Stimulated activated naive CD4-positive, alpha-beta T cell treated with Interleukin-2 at 50 U/mL for 16 hours (primary cell): ENCODE results near the gene BIRC3.
A peak's percentile ranks its signal among the peaks of the same experiment; 100 is the strongest.

Experiments
- DNase-seq: peaks from one replicate; lab custom pipeline; 2025; lab: John Stamatoyannopoulos, UW

BIRC3 gene

GRCh38 chr11:102317099-102317767, at the start of gene BIRC3:
BIRC3 (plus strand) TSS chr11:102317484; CDS start chr11:102324510, 7,026 bp downstream.
- DNase-seq, result peak; percentile 93

DNA sequence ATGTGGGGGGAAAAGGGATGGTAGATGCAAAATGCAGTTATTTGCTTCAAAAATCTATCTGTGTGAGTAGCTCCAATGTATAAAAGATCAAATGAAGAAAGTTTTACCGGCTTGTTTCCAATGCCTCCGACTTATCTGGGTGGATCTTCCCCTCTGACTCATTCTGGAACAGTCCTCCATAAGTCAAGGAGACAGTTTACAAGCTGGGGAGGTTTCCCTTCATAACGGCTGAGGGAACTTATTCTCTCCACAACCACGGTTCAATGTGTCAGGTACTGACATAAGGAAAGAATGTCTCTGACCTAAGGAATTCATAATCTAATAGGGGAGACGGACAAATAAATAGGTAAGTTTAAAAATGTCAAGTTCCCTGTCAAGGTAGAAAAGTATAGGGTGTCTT, 49.7 kb upstream of the BIRC3 start:
- no peak for DNase-seq

DNA sequence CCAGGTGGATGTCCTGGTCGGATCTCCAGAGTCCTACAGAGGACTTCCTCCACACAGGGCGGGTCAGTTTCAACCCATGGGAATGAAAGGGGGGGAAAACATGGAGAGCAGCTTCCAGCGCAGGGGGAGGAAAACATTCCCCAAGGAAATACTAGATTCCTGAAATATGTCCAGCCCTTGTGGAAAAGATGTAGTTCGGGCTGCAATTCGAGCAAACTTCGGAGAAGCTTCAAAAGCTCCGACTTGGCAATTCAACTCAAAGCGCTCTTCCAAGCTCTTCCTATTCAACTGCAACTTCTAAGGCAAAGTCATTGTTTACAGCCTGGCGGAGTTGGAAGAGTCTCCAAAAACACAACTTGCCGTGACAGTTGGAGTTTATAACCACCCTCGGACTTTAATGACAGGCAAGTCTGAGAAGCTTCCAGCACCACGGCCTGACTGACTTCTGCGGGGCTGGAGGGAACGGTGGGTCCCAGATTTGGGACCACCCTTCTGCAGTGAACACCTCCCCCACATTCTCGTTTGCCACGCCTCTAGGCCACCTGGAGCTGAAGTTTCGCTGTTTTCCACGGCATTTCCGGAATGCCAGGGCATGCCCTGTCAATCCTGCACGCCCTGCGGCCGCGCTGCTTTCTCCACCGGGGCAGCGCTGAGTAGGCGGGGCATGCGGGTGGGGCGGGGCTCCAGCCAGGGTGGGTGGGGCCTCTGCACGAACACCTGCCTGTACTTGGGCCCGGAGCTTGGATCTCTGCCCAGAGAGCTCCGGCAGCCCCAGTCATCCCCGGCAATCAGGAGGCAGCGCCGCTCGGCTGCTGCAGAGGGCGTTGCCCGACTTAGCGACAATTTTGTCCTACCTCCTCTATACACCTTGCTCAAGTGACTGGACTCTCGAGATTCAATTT, 49.0 kb upstream of the BIRC3 start:
- DNase-seq, result peak; percentile 77

- no peak for DNase-seq
These were observed 48.3 kb upstream of the BIRC3 start for GRCh38 chr11:102268985-102269470.

GRCh38 chr11:102269927-102270326, 47.4 kb upstream of the BIRC3 start:
- no peak for DNase-seq

GRCh38 chr11:102272047-102272824, 45.0 kb upstream of the BIRC3 start:
- DNase-seq, result no peak

DNA sequence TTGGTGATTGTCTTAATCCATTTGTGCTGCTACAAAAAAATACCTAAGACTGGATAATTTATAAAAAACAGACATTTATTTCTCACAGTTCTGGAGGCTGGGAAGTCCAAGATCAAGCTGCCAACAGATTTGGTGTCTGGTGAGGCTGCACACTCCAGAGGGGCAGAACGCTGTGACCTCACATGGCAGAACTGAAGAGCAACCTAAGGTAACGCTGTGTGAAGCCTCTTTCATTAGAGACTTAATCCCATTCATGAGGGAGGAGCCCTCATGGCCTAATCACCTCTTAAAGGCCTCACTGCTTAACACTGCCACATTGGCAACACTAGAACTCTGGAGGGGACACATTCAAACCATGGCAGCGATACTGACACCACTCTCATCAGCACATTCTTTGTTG, 42.7 kb upstream of the BIRC3 start:
- no peak for DNase-seq

GRCh38 chr11:102276362-102276761, 40.9 kb upstream of the BIRC3 start:
- DNase-seq, result no peak

- DNase-seq, result no peak
These were observed 40.5 kb upstream of the BIRC3 start for GRCh38 chr11:102276783-102277182.

DNA sequence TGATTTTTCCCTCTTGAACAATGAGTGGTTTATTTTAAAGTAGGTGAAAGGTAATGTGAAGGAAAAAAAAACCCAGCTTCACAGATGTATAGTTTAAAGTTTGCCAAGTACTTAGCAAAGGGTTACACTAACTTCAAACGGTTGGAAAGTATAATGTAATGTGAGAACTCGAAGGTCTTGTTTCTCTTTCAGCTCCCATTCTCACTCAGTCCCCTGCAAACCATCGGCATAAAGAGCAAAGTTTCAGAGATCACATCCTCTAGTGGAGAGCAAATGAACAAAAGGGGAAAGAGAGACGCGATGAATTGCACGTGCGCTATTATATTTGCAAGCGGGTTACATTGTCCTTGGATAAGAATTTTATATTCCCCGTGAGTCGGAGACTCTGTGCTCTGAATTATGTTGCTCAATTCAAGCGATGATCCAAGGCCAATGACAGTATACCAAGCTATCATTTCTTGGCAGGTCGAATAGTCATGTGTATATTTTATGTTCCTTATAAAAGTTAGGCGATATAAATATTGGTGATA, 37.6 kb upstream of the BIRC3 start:
- DNase-seq, result no peak

- no peak for DNase-seq
These were observed 36.9 kb upstream of the BIRC3 start for GRCh38 chr11:102280245-102280833.

- no peak for DNase-seq
These were observed 34.2 kb upstream of the BIRC3 start for GRCh38 chr11:102283116-102283485.

DNA sequence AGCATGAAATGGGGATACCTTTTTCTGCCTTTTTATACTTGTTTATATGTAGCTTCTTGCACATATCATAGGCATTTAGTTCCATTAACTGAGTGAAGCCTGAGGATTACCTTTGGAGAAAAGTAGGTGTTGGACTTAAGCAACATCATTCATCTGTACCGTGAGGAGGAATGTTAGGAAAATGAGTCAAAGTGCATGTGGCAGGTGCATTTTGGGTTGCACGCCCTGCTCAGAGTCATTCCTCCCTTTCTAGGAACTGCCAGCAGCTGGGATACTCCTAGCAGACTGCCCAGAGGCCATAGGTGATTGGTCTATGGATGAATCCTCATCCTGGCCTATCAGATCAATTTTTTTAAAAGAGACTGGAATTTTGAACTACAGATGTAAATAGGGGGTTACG, 33.3 kb upstream of the BIRC3 start:
- no peak for DNase-seq

DNA sequence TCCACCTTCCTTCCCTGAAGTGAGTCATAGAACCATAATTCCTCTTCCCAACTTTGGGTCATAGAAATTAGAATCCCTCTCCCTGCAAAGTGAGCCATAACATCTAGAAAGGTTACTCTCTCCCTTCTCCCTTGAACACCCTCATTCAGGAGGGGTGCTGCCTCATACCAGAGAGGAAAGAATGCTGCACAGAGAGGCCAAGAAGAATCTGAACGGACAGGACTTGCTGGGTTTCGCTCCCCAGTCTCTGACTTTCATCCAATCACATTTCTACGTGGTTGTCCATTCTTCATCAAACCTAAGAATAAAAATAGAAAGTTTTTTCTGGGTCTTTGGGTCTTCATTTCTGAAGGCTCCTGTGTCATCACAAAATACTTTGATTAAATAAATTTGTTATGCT, 31.0 kb upstream of the BIRC3 start:
- DNase-seq, result no peak

GRCh38 chr11:102287964-102288724, 29.1 kb upstream of the BIRC3 start:
- no peak for DNase-seq

GRCh38 chr11:102288725-102289083, 28.6 kb upstream of the BIRC3 start:
- DNase-seq, result no peak

- no peak for DNase-seq
These were observed 27.7 kb upstream of the BIRC3 start for GRCh38 chr11:102289592-102289991.

- DNase-seq, result no peak
These were observed 25.5 kb upstream of the BIRC3 start for GRCh38 chr11:102291831-102292230.

GRCh38 chr11:102292933-102293332, 24.4 kb upstream of the BIRC3 start:
- DNase-seq, result no peak

DNA sequence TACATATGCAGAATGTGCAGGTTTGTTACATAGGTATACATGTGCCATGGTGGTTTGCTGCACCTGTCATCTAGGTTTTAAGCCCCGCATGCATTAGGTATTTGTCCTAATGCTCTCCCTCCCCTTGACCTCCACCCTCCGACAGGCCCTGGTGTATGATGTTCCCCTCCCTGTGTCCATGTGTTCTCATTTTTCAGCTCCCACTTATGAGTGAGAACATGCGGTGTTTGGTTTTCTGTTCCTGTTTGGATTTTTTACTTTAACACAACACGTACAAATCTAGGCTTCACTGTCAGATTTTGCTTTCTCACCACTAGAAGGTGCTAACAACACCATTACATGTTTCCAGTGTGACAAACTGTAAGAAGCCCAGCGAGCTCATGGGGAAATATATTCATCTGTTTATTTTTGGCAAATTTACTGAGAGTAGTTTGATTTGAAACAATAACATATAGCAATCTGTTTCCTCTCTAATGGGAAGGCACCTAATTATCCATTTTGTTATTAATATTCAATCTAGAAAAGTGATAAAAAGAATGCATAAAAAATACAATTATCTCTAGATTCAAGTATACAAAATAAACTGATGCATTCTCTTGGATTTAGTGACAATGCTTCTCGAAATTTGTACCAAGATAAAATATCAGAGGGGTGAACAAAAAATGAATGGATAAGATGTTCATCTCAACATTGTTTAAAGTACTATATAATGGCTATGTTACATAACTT, 23.2 kb upstream of the BIRC3 start:
- no peak for DNase-seq
